Body of pancreas (tissue), 4 donors: ENCODE measurements around the gene SEC23A. TPM values are rescaled to one million over a fixed set of nuclear protein-coding genes. Genes with fewer than 3 reads are reported as not detected.
"Not testable (repeated sequence)": the region's sequence is repeated elsewhere in the genome, so short reads cannot be mapped to it uniquely, and the experiment has no call there.

Source experiments
- ATAC-seq: fragments of 150-250 bp; one replicate; pipeline ENCODE4 v1.9.1; 2016
- DNase-seq, 4 donors: peaks; one replicate each; pipeline ENCODE4 v3.0.0-alpha.2; 2019
- H3K27ac ChIP-seq, 4 donors: fragments of 200-600 bp; sonication (generic); 1 replicate in 3 of 4; 2 replicates in 1 of 4; pipeline versions ENCODE4 v1.5.1 to v1.6.1; 2016 to 2019; ENCODE audit warnings: mild to moderate bottlenecking in 1 of 4, mixed read lengths in 1 of 4, moderate library complexity in 1 of 4
- H3K27me3 ChIP-seq, 2 donors: fragments of 200-600 bp; sonication (generic); one replicate each; pipeline ENCODE4 v1.6.0; 2016; ENCODE audit warnings: mild to moderate bottlenecking in 1 of 2
- H3K36me3 ChIP-seq, 2 donors: fragments of 200-600 bp; sonication (generic); replicated peaks in 1 of 2; 2 replicates each; pipeline ENCODE4 v1.5.1; 2016; ENCODE audit warnings: low read depth in 2 of 2; ENCODE audit not compliant: insufficient read depth in 1 of 2
- H3K4me1 ChIP-seq: fragments of 200-600 bp; sonication (generic); one replicate; pipeline ENCODE4 v1.6.0; 2016
- H3K4me3 ChIP-seq, 2 donors: fragments of 200-600 bp; sonication (generic); 1 replicate in 1 of 2; 2 replicates in 1 of 2; pipeline ENCODE4 v1.5.1; 2016 to 2019
- H3K9me3 ChIP-seq, 3 donors: fragments of 200-600 bp; sonication (generic); 1 replicate in 2 of 3; 2 replicates in 1 of 3; pipeline ENCODE4 v1.5.1; 2016
- CTCF ChIP-seq, 7 experiments: fragments of 450-650 bp in 4 of 7; fragments of 200-600 bp in 3 of 7; sonication (generic) in 3 of 7; IDR thresholded peaks; one replicate each; pipeline ENCODE4 v1.5.1; 2016 to 2019; ENCODE audit warnings: antibody characterized with exemption in 7 of 7
- POLR2A ChIP-seq, 3 donors: fragments of 450-650 bp; IDR thresholded peaks; one replicate each; pipeline ENCODE4 v1.6.1; 2016; ENCODE audit warnings: antibody characterized with exemption in 3 of 3, mild to moderate bottlenecking in 2 of 3
- WGBS, 2 donors: methylation state at CpG; one replicate each; pipeline ENCODE4 v1.1.5; 2017; 5-methylcytosine and 5-hydroxymethylcytosine counted together
- intact Hi-C: fragments of 100-400 bp; cut with DNase I; formaldehyde crosslinking; loops from one replicate; pipeline ENCODE4 v1.15.1; 2023
- total RNA-seq, 2 donors: library from RNA; depleted of rRNA; stranded (reverse); fragments of >200 nt; gene quantifications; one replicate each; pipeline ENCODE4 v1.1.0, GENCODE V29; 2016

The SEC23A gene
- total RNA-seq, 2 donors from 2014 or later, result 33.2 to 62.3 TPM

- 84 to 86% methylated on average over 3 of the region's 3 CpGs for WGBS, 2 donors
- intact Hi-C loops, result loop anchor here (10.0 kb wide), 1 partner anchor 291 kb away; no protein-coding TSS in a partner anchor
- Histone ChIP-seq H3K27me3 (no peaks in the 10 kb centered on the region), H3K4me3 (no peak overlapping the region), H3K9me3 (no peaks in the 10 kb centered on the region), H3K36me3 (no peaks in the 10 kb centered on the region), H3K27ac (no peak overlapping the region), H3K4me1 (no peaks in the 10 kb centered on the region)
- no peak for DNase-seq
- no peak for ATAC-seq
- TF ChIP-seq CTCF (IDR thresholded peaks at IDR 0.05) (no peak), POLR2A (IDR thresholded peaks at IDR 0.05) (no peak)
These were observed 87.0 kb downstream of the SEC23A start for GRCh38 chr14:39015964-39016577.

- no peaks in the 10 kb centered on the region for H3K36me3 ChIP-seq
- peak; percentile 31 to 50 (median 40) for DNase-seq
- no peak overlapping the region for H3K4me3 ChIP-seq
- 21 to 29% methylated on average over 5 of the region's 5 CpGs for WGBS, 2 donors
- H3K4me1 ChIP-seq, result no peaks in the 10 kb centered on the region
- H3K27ac ChIP-seq, result no peak overlapping the region
- no peaks in the 10 kb centered on the region for H3K27me3 ChIP-seq
- no peaks in the 10 kb centered on the region for H3K9me3 ChIP-seq
- TF ChIP-seq POLR2A (IDR thresholded peaks at IDR 0.05) (no peak), CTCF (IDR thresholded peaks at IDR 0.05) (peak; percentile 26 to 81 (median 69))
- intact Hi-C loops, result loop anchor here (10.0 kb wide), 1 partner anchor 291 kb away; no protein-coding TSS in a partner anchor
- ATAC-seq, result peak; percentile 58
These were observed 87.6 kb downstream of the SEC23A start for GRCh38 chr14:39015360-39015961.

- no peak for ATAC-seq
- TF ChIP-seq CTCF (IDR thresholded peaks at IDR 0.05) (no peak), POLR2A (IDR thresholded peaks at IDR 0.05) (no peak)
- Histone ChIP-seq H3K36me3 (no peaks in the 10 kb centered on the region), H3K9me3 (no peaks in the 10 kb centered on the region), H3K4me1 (no peaks in the 10 kb centered on the region), H3K27me3 (no peaks in the 10 kb centered on the region), H3K4me3 (no peak overlapping the region), H3K27ac (no peak overlapping the region)
- DNase-seq, result no peak
- intact Hi-C loops, result loop anchor here (10.0 kb wide), 1 partner anchor 290 kb away; no protein-coding TSS in a partner anchor
- WGBS, 2 donors, result 50 to 65% methylated on average over 1 of the region's 1 CpG
These were observed 88.6 kb downstream of the SEC23A start for GRCh38 chr14:39014460-39014859.

- 59 to 77% methylated on average over 1 of the region's 1 CpG for WGBS, 2 donors
- H3K27ac ChIP-seq, H3K36me3 ChIP-seq, H3K27me3 ChIP-seq, DNase-seq, H3K4me3 ChIP-seq, H3K4me1 ChIP-seq, H3K9me3 ChIP-seq, intact Hi-C loops, ATAC-seq: not testable (repeated sequence)
These were observed 94.1 kb downstream of the SEC23A start for GRCh38 chr14:39008965-39009364.

- intact Hi-C loops, result no loop called here
- TF ChIP-seq CTCF (IDR thresholded peaks at IDR 0.05) (no peak), POLR2A (IDR thresholded peaks at IDR 0.05) (no peak)
- no peak overlapping the region for H3K27ac ChIP-seq
- no peak overlapping the region for H3K4me3 ChIP-seq
- H3K27me3 ChIP-seq, result no peaks in the 10 kb centered on the region
- H3K9me3 ChIP-seq, result no peaks in the 10 kb centered on the region
- H3K4me1 ChIP-seq, result no peaks in the 10 kb centered on the region
- no peaks in the 10 kb centered on the region for H3K36me3 ChIP-seq
- ATAC-seq, result no peak
- WGBS, 2 donors, result 78 to 79% methylated on average over 4 of the region's 4 CpGs
- DNase-seq, result no peak
These were observed 96.2 kb downstream of the SEC23A start for GRCh38 chr14:39006721-39007410.
